Measurements from ENCODE around the gene RGMA. TPM values are rescaled to one million over a fixed set of nuclear protein-coding genes. Genes with fewer than 3 reads are reported as not detected.

RGMA gene
- total RNA-seq, 1 experiment from 2014 or later = 1.3 TPM

DNA sequence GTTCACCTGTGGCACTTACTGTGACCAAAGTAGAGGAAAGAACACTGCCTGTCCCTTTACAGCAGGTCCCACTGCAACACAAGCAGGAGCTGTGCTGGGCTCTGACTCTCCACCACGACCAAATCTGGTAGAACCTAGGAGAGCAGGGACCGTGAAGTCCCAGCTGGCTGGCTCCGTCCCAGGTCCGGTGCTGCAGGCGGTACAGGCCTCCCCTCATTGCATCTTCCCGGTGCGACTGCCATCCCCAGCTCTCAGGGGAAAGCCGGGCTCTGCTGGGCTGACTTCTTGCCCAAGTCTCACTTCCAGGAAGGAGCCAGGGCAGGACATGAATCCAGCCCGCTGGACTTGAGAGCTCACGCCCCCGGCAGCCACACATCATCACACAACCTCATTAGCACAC, 33.8 kb downstream of the RGMA start:
- no peaks in the 10 kb centered on the region for H3K36me3 ChIP-seq (ENCODE audit: low read depth, low read length)
- no peaks in the 10 kb centered on the region for H3K9me3 ChIP-seq (ENCODE audit: low read length)
- DNase-seq = no peak
- no peak for TF ChIP-seq EZH2phosphoT487 (IDR thresholded peaks at IDR 0.05; ENCODE audit: borderline replicate concordance, low read length)
- TF ChIP-seq, protein P1, sequence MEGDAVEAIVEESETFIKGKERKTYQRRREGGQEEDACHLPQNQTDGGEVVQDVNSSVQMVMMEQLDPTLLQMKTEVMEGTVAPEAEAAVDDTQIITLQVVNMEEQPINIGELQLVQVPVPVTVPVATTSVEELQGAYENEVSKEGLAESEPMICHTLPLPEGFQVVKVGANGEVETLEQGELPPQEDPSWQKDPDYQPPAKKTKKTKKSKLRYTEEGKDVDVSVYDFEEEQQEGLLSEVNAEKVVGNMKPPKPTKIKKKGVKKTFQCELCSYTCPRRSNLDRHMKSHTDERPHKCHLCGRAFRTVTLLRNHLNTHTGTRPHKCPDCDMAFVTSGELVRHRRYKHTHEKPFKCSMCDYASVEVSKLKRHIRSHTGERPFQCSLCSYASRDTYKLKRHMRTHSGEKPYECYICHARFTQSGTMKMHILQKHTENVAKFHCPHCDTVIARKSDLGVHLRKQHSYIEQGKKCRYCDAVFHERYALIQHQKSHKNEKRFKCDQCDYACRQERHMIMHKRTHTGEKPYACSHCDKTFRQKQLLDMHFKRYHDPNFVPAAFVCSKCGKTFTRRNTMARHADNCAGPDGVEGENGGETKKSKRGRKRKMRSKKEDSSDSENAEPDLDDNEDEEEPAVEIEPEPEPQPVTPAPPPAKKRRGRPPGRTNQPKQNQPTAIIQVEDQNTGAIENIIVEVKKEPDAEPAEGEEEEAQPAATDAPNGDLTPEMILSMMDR (conservative IDR thresholded peaks at IDR 0.05; ENCODE audit: low read depth, low read length) = no peak
- TF ChIP-seq EZH2 (IDR thresholded peaks at IDR 0.05; ENCODE audit: low read length, unreplicated experiment) = no peak
- POLR2A ChIA-PET (ENCODE audit: unreplicated experiment) = no interaction called here
- no peaks in the 10 kb centered on the region for H4K20me1 ChIP-seq (ENCODE audit: low read length)
- H3K27me3 ChIP-seq (ENCODE audit: low read length) = no peaks in the 10 kb centered on the region
- no peaks in the 10 kb centered on the region for H3K79me2 ChIP-seq (ENCODE audit: low read length)
- no TSS peak for BruUV-seq (replicated peaks)
- H2AFZ ChIP-seq (ENCODE audit: low read length) = no peak overlapping the region
- CTCF ChIA-PET = no interaction called here
- H3K4me3 ChIP-seq (ENCODE audit: low read length) = no peak overlapping the region
- H3K4me2 ChIP-seq (ENCODE audit: low read length) = no peak overlapping the region
- ATAC-seq = no peak
- no peak overlapping the region for H3K9ac ChIP-seq (ENCODE audit: low read length)
- intact Hi-C loops (cut with micrococcal nuclease) = no loop called here
- H3K9me2 ChIP-seq (replicated peaks; ENCODE audit: low read length) = no peaks in the 10 kb centered on the region
- H3K4me1 ChIP-seq (ENCODE audit: insufficient read depth, low read length) = no peaks in the 10 kb centered on the region
- no peak overlapping the region for H3K27ac ChIP-seq (ENCODE audit: low read length)
- no peaks in the 10 kb centered on the region for H3F3A ChIP-seq (ENCODE audit: low read length, unreplicated experiment)

DNA sequence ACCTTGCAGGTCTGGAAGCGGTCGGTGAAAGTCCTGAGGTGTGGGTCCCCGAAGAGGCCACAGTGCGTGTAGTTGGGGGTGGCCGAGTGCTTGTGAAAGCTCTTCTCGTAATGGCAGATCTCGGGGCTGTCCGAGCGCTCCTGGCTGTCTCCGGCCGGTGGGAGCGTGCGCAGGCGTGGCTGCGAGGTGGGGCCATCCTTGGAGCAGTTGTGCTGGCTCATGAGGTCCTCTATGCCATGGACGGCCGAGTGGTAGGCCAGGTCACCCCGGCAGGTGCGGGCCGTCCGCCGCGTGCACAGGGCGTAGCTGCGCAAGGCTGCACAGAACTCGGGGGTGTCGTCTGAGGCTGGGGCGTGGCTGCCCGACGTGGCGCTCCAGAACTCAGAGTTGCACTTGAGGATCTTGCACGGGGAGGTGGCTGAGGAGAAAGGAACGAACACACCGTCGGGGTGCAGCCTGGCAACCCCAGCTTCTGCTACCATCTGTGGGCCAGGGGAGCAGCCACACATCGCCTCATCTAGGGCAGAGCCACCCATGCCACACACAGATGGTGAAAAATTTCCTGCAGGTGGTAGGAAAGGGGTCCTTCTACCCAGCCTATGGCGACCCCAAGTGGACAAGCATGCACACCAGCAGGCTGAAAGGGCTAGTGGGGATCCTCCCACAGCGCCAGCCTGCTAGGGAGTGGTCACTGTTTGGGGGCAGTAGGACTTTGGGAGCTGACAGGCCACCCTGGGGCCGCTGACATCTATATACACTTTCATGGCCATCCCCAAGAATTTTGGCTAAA, 36.7 kb downstream of the RGMA start:
- TF ChIP-seq EZH2phosphoT487 (IDR thresholded peaks at IDR 0.05; ENCODE audit: borderline replicate concordance, low read length) = no peak
- TF ChIP-seq, protein P1 (conservative IDR thresholded peaks at IDR 0.05; ENCODE audit: low read depth, low read length) = peak; percentile 47; the same call in 1 of the 2 replicates
- H3K4me2 ChIP-seq (ENCODE audit: low read length) = no peak overlapping the region
- intact Hi-C loops (cut with micrococcal nuclease) = no loop called here
- ChIA-PET POLR2A (ENCODE audit: unreplicated experiment) (no interaction called here), CTCF (no interaction called here)
- no TSS peak for BruUV-seq (replicated peaks)
- H3F3A ChIP-seq (ENCODE audit: low read length, unreplicated experiment) = no peaks in the 10 kb centered on the region
- H3K79me2 ChIP-seq (ENCODE audit: low read length) = no peaks in the 10 kb centered on the region
- H2AFZ ChIP-seq (ENCODE audit: low read length) = no peak overlapping the region
- no peaks in the 10 kb centered on the region for H4K20me1 ChIP-seq (ENCODE audit: low read length)
- H3K4me3 ChIP-seq (ENCODE audit: low read length) = no peak overlapping the region
- no peak overlapping the region for H3K9ac ChIP-seq (ENCODE audit: low read length)
- peak; percentile 17 for DNase-seq
- H3K27ac ChIP-seq (ENCODE audit: low read length) = no peak overlapping the region
- peak; percentile 20; the same call in 1 of the 2 replicates for ATAC-seq
- no peaks in the 10 kb centered on the region for H3K4me1 ChIP-seq (ENCODE audit: insufficient read depth, low read length)
- H3K27me3 ChIP-seq (ENCODE audit: low read length) = no peaks in the 10 kb centered on the region
- no peaks in the 10 kb centered on the region for H3K9me3 ChIP-seq (ENCODE audit: low read length)
- H3K9me2 ChIP-seq (replicated peaks; ENCODE audit: low read length) = no peaks in the 10 kb centered on the region
- H3K36me3 ChIP-seq (ENCODE audit: low read depth, low read length) = no peaks in the 10 kb centered on the region

Data from PC-3 (cell line).